Measurements from ENCODE around the gene ACVR2A. TPM values are rescaled to one million over a fixed set of nuclear protein-coding genes. Genes with fewer than 3 reads are reported as not detected.

Gene ACVR2A
- polyA plus RNA-seq (2012; ENCODE audit: insufficient read length, low read depth), result 0.83 TPM

DNA sequence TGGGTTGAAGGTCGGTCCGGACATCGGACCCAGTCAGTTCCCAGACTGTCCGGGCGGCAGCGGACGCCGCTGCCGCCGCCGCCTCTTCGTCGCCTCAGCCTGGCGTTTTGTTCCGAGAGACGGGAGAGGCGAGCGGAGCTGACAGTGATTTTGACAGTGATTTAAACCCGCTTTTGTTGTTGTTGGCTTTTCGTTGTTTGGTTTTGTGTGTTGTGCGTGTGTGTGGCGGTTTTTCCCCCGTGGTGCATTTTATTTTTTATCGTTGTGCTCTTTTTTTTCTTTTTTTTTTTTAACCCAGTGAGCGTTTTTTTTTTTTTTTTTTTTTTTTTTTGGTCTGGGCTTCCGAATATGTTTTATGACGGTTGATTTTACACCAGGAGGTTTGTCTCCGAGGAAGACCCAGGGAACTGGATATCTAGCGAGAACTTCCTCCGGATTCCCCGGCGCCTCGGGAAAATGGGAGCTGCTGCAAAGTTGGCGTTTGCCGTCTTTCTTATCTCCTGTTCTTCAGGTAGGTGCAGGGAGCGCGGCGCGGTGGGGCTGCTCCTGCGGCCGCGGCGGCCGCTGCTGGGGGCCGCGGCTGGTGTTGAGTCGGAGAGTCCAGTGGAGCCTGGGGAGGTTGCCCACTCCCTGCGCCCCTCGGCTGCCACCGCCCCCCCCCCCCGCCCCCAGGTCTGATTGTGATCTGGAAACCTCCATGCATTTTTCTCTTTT is at the start of gene ACVR2A:
TSS of gene ACVR2A (plus strand) at position 333 of the 714 bp plus-strand sequence. CDS start at position 457, 124 bp downstream.
- TF ChIP-seq FOXP2 (optimal IDR thresholded peaks at IDR 0.05; ENCODE audit: borderline replicate concordance, extremely low read depth, extremely low read length, insufficient read depth) (no peak), POLR2AphosphoS5 (IDR thresholded peaks at IDR 0.05; ENCODE audit: low read depth, low read length) (no peak), TAF1 (IDR thresholded peaks at IDR 0.05; ENCODE audit: borderline replicate concordance, insufficient read depth, low read length) (no peak), SIN3A (IDR thresholded peaks at IDR 0.05; ENCODE audit: borderline replicate concordance, insufficient read depth, low read length) (no peak)
- TF ChIP-seq, protein P1, sequence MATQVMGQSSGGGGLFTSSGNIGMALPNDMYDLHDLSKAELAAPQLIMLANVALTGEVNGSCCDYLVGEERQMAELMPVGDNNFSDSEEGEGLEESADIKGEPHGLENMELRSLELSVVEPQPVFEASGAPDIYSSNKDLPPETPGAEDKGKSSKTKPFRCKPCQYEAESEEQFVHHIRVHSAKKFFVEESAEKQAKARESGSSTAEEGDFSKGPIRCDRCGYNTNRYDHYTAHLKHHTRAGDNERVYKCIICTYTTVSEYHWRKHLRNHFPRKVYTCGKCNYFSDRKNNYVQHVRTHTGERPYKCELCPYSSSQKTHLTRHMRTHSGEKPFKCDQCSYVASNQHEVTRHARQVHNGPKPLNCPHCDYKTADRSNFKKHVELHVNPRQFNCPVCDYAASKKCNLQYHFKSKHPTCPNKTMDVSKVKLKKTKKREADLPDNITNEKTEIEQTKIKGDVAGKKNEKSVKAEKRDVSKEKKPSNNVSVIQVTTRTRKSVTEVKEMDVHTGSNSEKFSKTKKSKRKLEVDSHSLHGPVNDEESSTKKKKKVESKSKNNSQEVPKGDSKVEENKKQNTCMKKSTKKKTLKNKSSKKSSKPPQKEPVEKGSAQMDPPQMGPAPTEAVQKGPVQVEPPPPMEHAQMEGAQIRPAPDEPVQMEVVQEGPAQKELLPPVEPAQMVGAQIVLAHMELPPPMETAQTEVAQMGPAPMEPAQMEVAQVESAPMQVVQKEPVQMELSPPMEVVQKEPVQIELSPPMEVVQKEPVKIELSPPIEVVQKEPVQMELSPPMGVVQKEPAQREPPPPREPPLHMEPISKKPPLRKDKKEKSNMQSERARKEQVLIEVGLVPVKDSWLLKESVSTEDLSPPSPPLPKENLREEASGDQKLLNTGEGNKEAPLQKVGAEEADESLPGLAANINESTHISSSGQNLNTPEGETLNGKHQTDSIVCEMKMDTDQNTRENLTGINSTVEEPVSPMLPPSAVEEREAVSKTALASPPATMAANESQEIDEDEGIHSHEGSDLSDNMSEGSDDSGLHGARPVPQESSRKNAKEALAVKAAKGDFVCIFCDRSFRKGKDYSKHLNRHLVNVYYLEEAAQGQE (IDR thresholded peaks at IDR 0.05; ENCODE audit: insufficient read depth in 1 of 2, low read depth in 2 of 2, low read length in 2 of 2), result no peak

DNA sequence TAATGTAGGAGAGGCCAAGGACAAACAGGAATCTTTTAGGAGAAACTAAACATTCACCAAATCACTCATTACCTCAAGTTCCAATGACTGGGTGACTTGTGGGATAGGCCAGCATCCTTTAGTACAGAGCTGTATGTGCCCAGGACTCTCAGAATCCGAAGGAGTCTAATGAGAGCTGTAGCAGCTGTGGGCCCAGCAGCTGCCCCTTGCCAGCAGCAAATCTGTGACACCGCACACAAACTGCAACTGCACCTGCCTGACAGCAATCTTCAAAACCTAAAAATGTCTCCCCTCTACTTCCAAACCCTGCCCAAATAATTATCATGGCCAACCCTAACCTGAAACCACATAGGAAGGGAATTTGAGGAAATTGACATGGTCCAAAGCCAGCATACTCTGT is 44.5 kb upstream of the ACVR2A start:
- TF ChIP-seq SIN3A (IDR thresholded peaks at IDR 0.05; ENCODE audit: borderline replicate concordance, insufficient read depth, low read length), result no peak
- no peak for TF ChIP-seq TAF1 (IDR thresholded peaks at IDR 0.05; ENCODE audit: borderline replicate concordance, insufficient read depth, low read length)
- TF ChIP-seq POLR2AphosphoS5 (IDR thresholded peaks at IDR 0.05; ENCODE audit: low read depth, low read length), result no peak
- TF ChIP-seq, protein P1 (IDR thresholded peaks at IDR 0.05; ENCODE audit: insufficient read depth in 1 of 2, low read depth in 2 of 2, low read length in 2 of 2), result no peak
- no peak for TF ChIP-seq FOXP2 (optimal IDR thresholded peaks at IDR 0.05; ENCODE audit: borderline replicate concordance, extremely low read depth, extremely low read length, insufficient read depth)

DNA sequence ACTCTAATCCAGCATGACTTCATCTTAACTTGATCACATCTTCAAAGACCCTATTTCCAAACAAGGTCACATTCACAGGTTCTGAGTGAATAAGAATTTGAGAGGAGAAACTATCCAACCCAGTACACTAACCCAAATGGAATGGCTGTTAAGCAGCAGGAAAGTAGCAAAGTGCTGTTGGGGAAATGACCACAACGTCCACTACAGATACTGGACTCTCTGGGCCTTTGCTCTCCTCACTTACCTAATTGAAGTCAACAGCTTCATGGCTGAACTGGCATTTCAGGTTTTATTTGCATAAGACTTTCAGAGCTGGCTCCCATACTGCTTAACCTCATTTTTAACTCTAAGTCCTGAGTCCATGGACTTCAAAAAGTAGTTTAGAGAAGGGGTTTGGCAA is 38.0 kb upstream of the ACVR2A start:
- TF ChIP-seq POLR2AphosphoS5 (IDR thresholded peaks at IDR 0.05; ENCODE audit: low read depth, low read length), result no peak
- no peak for TF ChIP-seq TAF1 (IDR thresholded peaks at IDR 0.05; ENCODE audit: borderline replicate concordance, insufficient read depth, low read length)

DNA sequence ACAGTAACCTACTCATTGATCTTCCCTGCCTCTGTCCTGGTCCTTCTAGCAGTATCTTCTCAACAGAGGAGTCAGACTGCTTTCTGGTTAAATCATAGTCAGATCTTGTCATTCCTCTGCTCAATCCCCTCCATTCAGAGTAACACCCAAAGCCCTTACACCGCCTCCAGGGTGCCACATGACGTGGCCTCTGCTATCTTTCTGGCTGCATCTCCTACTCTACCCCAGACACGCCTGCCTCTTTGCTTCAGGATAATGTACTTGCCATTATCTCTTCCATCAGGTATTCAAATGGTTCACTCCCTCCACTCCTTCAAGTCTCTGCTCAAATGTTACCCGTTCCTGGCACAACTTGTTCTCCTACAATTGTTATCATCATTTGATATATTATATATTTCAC is 36.3 kb upstream of the ACVR2A start:
- TF ChIP-seq FOXP2 (optimal IDR thresholded peaks at IDR 0.05; ENCODE audit: borderline replicate concordance, extremely low read depth, extremely low read length, insufficient read depth) (no peak), SIN3A (IDR thresholded peaks at IDR 0.05; ENCODE audit: borderline replicate concordance, insufficient read depth, low read length) (no peak), POLR2AphosphoS5 (IDR thresholded peaks at IDR 0.05; ENCODE audit: low read depth, low read length) (no peak), TAF1 (IDR thresholded peaks at IDR 0.05; ENCODE audit: borderline replicate concordance, insufficient read depth, low read length) (no peak)
- TF ChIP-seq, protein P1 (IDR thresholded peaks at IDR 0.05; ENCODE audit: insufficient read depth in 1 of 2, low read depth in 2 of 2, low read length in 2 of 2), result no peak

DNA sequence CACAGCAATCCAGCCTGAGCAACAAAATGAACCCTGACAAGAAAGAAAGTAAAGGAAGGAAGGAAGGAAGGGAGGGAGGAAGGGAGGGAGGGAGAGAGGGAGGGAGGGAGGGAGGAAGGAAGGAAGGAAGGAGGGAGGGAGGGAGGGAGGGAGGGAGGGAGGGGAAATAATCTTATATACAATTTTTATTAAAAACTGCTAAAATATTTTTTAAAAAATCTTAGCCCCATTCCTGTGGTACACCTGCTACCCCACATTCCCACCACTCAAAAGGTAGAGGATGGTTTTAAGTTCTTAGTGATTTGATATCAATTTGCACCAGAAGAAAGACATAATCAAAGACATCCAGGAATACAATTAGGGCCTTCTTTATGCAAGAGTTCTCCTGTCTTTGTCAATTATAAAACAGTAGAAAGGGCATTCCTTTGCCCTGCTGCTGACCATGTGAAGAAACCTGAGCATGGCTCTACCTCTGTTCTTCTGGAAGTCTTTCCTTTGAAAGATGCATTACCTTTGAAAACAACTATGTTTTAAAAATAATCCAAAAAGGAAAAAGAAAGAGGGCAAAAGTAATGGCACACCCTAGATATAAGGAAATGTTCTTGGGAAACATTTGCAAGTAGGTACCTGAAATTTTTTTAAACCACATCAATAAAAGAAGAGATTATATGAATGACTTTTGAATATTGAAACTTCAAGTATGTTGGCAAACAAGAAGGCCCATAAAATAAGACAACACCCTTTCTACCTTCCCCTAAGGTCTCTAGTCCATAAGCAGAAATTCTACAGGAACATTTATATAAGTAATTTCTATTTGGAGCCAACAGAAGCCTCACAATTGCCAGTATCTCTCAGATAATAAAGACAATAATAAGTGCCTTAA is 33.7 kb upstream of the ACVR2A start:
- no peak for TF ChIP-seq TAF1 (IDR thresholded peaks at IDR 0.05; ENCODE audit: borderline replicate concordance, insufficient read depth, low read length)
- TF ChIP-seq, protein P1 (IDR thresholded peaks at IDR 0.05; ENCODE audit: insufficient read depth in 1 of 2, low read depth in 2 of 2, low read length in 2 of 2), result no peak
- no peak for TF ChIP-seq POLR2AphosphoS5 (IDR thresholded peaks at IDR 0.05; ENCODE audit: low read depth, low read length)
- no peak for TF ChIP-seq FOXP2 (optimal IDR thresholded peaks at IDR 0.05; ENCODE audit: borderline replicate concordance, extremely low read depth, extremely low read length, insufficient read depth)
- no peak for TF ChIP-seq SIN3A (IDR thresholded peaks at IDR 0.05; ENCODE audit: borderline replicate concordance, insufficient read depth, low read length)

Data from PFSK-1 (cell line).